Measurements from ENCODE around the gene FBXW11. TPM values are rescaled to one million over a fixed set of nuclear protein-coding genes. Genes with fewer than 3 reads are reported as not detected.

FBXW11 gene
- total RNA-seq, 1 experiment from 2014 or later: 85.3 TPM

- H4K8ac ChIP-seq (replicated peaks; ENCODE audit: insufficient read length, low read depth, low read length): no peak overlapping the region
- H3K14ac ChIP-seq (ENCODE audit: insufficient read depth, low read length): no peak overlapping the region
- H2BK15ac ChIP-seq (ENCODE audit: low read depth, low read length): no peak overlapping the region
- H3K23me2 ChIP-seq (ENCODE audit: insufficient read length, low read depth, low read length, poor library complexity, severe bottlenecking): no peaks in the 10 kb centered on the region
- no peak overlapping the region for H3K4ac ChIP-seq (ENCODE audit: low read depth, low read length)
- no peak overlapping the region for H3K23ac ChIP-seq (ENCODE audit: insufficient read length, low read depth, low read length)
- no CpG with 5 or more reads among the region's 6 CpGs for WGBS (ENCODE audit: extremely low coverage, insufficient read length, low lambda C conversion rate)
- no peak overlapping the region for H3K9ac ChIP-seq (ENCODE audit: extremely low read depth, insufficient read length, low read length)
- no peak for DNase-seq
- no peak overlapping the region for H3K4me3 Mint-ChIP-seq
- H3K79me1 ChIP-seq (ENCODE audit: insufficient read depth, low read depth, low read length, poor library complexity, severe bottlenecking): no peaks in the 10 kb centered on the region
- no peak overlapping the region for H2BK20ac ChIP-seq (ENCODE audit: low read depth, low read length, poor library complexity, severe bottlenecking)
- H3K27ac ChIP-seq (ENCODE audit: insufficient read length, low read depth, low read length): no peak overlapping the region
- no peak overlapping the region for H2AFZ ChIP-seq (ENCODE audit: low read length)
- no peaks in the 10 kb centered on the region for H3K27me3 Mint-ChIP-seq (ENCODE audit: low read depth)
- H3K9me3 Mint-ChIP-seq: no peaks in the 10 kb centered on the region
- no peak overlapping the region for H3K56ac ChIP-seq (ENCODE audit: insufficient read length, low read depth, low read length)
- TF ChIP-seq, protein P1, sequence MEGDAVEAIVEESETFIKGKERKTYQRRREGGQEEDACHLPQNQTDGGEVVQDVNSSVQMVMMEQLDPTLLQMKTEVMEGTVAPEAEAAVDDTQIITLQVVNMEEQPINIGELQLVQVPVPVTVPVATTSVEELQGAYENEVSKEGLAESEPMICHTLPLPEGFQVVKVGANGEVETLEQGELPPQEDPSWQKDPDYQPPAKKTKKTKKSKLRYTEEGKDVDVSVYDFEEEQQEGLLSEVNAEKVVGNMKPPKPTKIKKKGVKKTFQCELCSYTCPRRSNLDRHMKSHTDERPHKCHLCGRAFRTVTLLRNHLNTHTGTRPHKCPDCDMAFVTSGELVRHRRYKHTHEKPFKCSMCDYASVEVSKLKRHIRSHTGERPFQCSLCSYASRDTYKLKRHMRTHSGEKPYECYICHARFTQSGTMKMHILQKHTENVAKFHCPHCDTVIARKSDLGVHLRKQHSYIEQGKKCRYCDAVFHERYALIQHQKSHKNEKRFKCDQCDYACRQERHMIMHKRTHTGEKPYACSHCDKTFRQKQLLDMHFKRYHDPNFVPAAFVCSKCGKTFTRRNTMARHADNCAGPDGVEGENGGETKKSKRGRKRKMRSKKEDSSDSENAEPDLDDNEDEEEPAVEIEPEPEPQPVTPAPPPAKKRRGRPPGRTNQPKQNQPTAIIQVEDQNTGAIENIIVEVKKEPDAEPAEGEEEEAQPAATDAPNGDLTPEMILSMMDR (conservative IDR thresholded peaks at IDR 0.05): no peak
- H4K20me1 ChIP-seq (ENCODE audit: control insufficient read depth, insufficient read depth, insufficient read length): no peaks in the 10 kb centered on the region
- peaks cover 7 to 63% (median 44%) of the 10 kb centered on the region in 3 experiments; a peak in 5 of 7 replicates for H3K36me3 Mint-ChIP-seq (ENCODE audit: insufficient read depth in 1 of 3, low read depth in 3 of 3)
- no peaks in the 10 kb centered on the region for H3K4me1 Mint-ChIP-seq
- H2AK5ac ChIP-seq (ENCODE audit: insufficient read length, low read length): no peak overlapping the region
- H2BK120ac ChIP-seq (ENCODE audit: low read depth, low read length, poor library complexity, severe bottlenecking): no peak overlapping the region
- H3T11ph ChIP-seq (ENCODE audit: low read length): no peak overlapping the region
- H2BK5ac ChIP-seq (ENCODE audit: insufficient read length, low read length): no peak overlapping the region
- H3K79me2 ChIP-seq (ENCODE audit: insufficient read depth, low read length): no peaks in the 10 kb centered on the region
- no peaks in the 10 kb centered on the region for H3K4me1 ChIP-seq (ENCODE audit: insufficient read depth, low read length)
- no peak overlapping the region for H2BK12ac ChIP-seq (ENCODE audit: insufficient read length, low read depth, low read length)
- H4K91ac ChIP-seq (ENCODE audit: insufficient read length, low read depth, low read length): no peak overlapping the region
- no peak overlapping the region for H3K4me2 ChIP-seq (ENCODE audit: insufficient read depth, insufficient read length, low read length)
- H3K9me3 ChIP-seq (ENCODE audit: control insufficient read depth, low read depth, low read length): no peaks in the 10 kb centered on the region
- H3K18ac ChIP-seq (ENCODE audit: insufficient read length, low read depth, low read length): no peak overlapping the region
- no peak overlapping the region for H3K27ac Mint-ChIP-seq
- no peak overlapping the region for H4K5ac ChIP-seq (ENCODE audit: insufficient read length, low read depth, low read length)
- H3K27me3 ChIP-seq (ENCODE audit: insufficient read depth, low read length): no peaks in the 10 kb centered on the region
Measured at GRCh38 chr5:171865471-171865870, 141.0 kb downstream of the FBXW11 start.
